HK-2 (cell line): ENCODE measurements around the gene COX7A1.

ENCODE experiments used
- DNase-seq: peaks from one replicate; pipeline ENCODE4 v3.0.0-alpha.2; 2018; ENCODE audit not compliant: unreplicated experiment

The COX7A1 gene

DNA sequence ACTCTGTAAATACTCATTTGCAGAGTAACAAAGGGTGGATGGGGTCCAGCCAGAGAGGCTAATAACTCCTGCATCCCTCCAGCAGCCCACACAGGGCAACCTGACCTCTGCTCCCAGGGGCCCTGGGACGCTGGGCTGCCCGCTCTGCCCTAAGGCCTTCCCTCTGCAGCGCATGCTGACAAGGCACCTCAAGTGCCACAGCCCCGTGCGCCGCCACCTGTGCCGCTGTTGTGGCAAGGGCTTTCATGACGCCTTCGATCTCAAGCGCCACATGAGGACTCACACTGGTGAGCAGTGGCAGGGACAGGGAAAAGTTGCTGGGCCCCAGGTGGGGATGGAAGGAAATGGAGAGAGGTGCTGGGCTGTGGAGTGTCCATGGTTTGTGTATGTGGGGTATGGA lies 39.6 kb downstream of the COX7A1 start:
- no peak for DNase-seq

DNA sequence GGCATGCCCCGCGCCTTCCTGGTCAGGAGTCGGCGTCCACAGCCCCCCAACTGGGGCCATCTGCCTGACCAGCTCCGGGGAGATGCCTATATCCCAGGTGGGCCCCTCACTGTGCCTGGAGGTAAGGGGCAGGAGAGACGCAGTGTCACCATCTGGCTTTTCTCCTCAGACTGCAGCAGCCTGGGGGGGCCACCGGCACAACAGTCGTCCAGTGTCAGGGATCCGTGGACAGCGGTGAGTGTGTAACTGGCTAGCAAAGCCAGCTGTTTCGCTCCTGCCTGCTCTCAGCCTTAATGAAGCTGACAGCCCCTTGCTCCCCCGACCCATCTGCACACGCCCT lies 41.1 kb downstream of the COX7A1 start:
- DNase-seq, result no peak

DNA sequence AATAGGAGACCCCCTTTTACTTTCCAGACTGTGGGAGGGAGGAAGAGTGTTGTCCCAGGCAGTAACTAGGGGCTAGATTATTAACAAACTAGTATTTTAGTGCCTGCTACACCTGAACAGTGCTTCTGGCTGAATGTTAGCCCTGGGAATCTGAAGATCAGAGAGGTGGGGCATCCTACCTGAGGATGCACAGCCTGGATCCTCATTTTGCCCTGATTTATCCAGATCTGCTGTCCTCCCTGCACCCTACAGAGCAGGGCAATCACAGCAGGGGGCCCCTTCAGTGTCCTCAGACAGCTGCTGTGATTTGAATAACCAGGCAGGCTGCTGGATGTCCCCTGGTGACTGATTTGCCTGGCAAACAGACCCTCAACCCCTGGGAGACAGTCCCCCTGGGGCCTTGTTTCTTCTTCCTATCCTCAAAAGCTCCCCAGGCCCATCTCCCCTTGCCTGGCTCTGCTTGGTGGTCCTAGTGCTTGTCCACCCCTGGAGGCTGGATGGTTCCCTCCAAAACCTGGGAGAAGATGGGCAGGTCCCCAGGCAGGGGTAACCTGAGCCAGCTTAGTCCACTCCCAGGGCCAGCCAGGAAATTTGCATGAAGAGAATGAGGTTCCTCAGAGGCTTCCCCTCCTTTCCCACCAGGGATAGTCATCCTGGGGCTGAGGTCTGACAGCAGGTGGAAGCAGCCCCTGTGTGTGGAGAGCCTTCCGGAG lies 41.6 kb downstream of the COX7A1 start, which contains the start of gene OVOL3:
TSS of gene OVOL3 (plus strand) at position 657 of the 713 bp plus-strand sequence. CDS start 60 bp downstream, outside the sequence.
- DNase-seq, result no peak

GRCh38 chr19:36108684-36109083 lies 43.6 kb downstream of the COX7A1 start:
- no peak for DNase-seq

- no peak for DNase-seq
These were observed 45.3 kb downstream of the COX7A1 start for GRCh38 chr19:36106991-36107390.

- no peak for DNase-seq
These were observed 45.8 kb downstream of the COX7A1 start for GRCh38 chr19:36106441-36106840.

DNA sequence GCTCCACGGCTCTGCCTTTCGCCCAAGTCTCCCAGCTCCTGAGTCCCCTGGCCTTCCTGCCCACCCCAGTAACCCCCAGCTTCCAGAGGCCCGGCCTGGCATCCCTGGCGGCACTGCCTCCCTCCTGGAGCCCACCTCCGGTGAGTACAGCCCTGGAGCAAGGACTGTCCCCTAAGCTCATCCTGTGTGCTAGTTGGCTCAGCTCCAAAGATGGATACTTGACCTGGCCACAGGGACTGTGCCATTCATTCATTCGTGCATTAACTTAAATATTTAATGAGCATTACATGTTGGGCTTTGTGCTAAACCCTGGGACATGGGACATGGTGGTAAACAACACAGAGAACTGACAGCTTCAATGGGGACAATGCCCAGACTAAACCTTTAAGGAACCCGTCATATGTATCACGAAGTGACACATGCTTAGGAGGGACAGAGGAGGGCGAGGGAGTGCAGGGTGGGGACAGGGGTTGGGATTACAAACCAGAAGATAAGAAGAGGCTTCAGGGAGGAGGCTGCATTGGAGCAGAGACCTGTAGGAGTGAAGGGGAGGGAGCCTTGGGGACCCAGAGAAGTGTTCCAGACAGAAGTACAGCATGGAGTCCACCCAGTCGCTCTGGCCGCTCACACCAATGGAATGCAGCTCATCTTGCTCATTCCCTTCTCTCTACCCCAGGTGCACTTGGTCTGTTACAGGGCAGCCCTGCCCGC lies 48.2 kb downstream of the COX7A1 start:
- DNase-seq, result peak; percentile 48

DNA sequence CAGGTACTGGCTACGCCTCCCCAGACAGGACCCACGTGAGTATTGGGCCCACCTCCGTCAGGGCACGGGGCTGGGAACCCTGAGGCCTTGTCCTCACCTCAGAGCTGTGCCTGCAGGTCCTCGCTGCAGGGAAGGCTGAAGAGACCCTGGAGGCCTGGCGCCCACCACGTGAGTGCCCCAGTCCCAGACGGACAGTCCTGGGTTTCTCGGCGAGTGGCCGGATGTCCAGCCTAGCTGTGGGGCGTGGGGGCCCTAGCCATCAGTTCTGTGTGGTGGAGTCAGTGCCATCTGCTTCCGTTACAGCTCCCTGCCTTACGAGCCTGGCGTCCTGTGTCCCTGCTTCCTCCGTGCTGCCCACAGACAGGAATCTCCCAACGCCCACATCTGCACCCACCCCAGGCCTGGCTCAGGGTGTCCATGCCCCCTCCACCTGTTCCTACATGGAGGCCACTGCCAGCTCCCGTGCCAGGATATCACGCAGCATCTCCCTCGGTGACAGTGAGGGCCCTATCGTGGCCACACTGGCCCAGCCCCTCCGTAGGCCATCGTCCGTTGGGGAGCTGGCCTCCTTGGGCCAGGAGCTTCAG lies 49.1 kb downstream of the COX7A1 start:
- no peak for DNase-seq

DNA sequence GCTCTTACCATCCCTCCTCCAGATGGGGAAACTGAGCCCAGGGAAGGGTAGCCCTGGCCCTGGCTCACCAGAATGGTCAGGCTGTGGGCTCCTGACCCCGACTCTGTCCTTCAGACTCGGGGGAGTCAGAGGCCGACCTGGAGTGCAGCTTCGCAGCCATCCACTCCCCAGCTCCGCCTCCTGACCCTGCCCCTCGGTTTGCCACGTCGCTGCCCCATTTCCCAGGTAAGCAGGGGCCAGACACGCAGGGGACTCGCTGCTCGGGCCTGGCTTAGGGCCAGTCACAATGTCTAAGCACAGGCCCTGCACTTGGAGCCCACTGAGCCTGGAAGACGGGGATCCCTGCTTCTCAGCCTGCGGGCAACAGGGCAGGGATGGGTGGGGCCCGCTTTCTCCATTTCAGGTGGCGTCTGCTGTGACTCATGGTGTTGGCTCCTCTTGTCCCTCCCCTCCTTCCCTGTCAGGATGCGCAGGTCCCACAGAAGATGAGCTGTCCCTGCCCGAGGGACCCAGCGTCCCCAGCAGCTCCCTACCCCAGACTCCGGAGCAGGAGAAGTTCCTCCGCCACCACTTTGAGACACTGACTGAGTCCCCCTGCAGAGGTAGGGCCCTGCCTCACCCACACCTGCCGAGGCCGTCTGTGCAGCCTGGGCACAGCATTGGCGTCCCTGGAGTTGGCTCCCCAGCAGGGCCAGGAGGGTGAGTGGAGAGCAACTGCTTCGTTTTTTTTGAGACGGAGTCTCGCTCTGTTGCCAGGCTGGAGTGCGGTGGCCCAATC lies 50.5 kb downstream of the COX7A1 start:
- DNase-seq, result no peak
